Bronchus fibroblast of lung (primary cell): ENCODE measurements around the gene PNN. TPM values are rescaled to one million over a fixed set of nuclear protein-coding genes. Genes with fewer than 3 reads are reported as not detected.

ENCODE experiments used
- total RNA-seq: library from RNA; depleted of rRNA; stranded (reverse); fragments of >200 nt; gene quantifications from 2 replicates; pipeline ENCODE4 v1.2.3, GENCODE V29; 2015

PNN gene
- total RNA-seq, result 10.3 and 11.8 TPM in 2 replicates

DNA sequence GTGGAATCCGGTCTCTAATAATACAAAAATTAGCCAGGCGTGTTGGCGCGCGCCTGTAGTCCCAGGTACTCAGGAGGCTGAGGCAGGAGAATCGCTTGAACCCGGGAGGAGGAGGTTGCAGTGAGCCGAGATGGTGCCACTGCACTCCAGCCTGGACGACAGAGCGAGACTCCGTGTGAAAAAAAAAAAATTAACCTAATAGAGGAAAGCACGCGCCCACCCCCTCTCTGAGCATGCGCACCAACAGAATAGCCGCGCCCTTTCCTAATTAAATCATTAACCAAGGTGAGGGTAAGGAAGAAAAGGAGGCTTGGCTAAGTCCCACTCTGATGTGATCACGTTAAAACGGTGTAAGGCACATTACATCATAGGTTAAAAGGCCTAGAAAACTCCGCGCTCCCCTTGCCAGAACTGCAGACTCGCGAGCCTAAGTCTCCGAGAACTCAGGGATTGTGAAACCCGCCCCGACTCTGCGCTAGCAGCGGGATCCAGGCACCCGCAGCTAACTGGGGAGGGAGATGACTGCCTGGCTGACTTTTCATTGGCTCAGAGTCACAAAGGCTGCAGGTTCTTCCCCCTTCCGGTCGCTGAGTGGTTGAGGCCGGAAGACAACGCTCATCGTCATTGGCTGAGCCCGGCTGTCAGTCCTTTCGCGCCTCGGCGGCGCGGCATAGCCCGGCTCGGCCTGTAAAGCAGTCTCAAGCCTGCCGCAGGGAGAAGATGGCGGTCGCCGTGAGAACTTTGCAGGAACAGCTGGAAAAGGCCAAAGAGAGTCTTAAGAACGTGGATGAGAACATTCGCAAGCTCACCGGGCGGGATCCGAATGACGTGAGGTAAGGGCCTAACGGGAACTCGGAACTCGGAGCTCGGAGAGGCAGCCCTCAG lies at the start of gene PNN:
Gene PNN (plus strand): TSS at position 695 of the 885 bp plus-strand sequence. CDS start 26 bp downstream, at position 721.

Other genes starting within 250 kb of the PNN start
- 205 and 253 TPM in 2 replicates for gene SEC23A, start 72.0 kb upstream of the PNN start, total RNA-seq
- gene GEMIN2, start 60.9 kb upstream of the PNN start, total RNA-seq, result 19.0 and 22.2 TPM in 2 replicates
- 17.7 and 22.6 TPM in 2 replicates for gene TRAPPC6B, start 4.9 kb upstream of the PNN start, total RNA-seq
- 5.6 and 7.7 TPM in 2 replicates for gene MIA2, start 58.7 kb downstream of the PNN start, total RNA-seq